Measurements from ENCODE around the gene STAT3. TPM values are rescaled to one million over a fixed set of nuclear protein-coding genes. Genes with fewer than 3 reads are reported as not detected.

The STAT3 gene
- total and polyA plus RNA-seq, 2 donors from 2014 or later: 55.6 to 327 TPM

- H3K9me3 ChIP-seq (ENCODE audit: control insufficient read depth in 2 of 3, insufficient read depth in 1 of 3, low read length in 3 of 3): no peaks in the 10 kb centered on the region
- peak overlapping the region; percentile 2 to 85 (median 83) for H3K9ac ChIP-seq (ENCODE audit: low read length in 3 of 3)
- peaks cover 2 to 7% (median 3%) of the 10 kb centered on the region in 3 donors for H3K4me1 ChIP-seq (ENCODE audit: control insufficient read depth in 2 of 3, insufficient read depth in 2 of 3, low read depth in 1 of 3, low read length in 3 of 3)
- peak overlapping the region; percentile 37 to 82 (median 69) for H3K4me3 ChIP-seq (ENCODE audit: low read length in 3 of 3)
- no peak for TF ChIP-seq CTCF (IDR thresholded peaks at IDR 0.05; ENCODE audit: borderline replicate concordance, extremely low read depth, insufficient read depth)
- no peak for DNase-seq
- no peak for FAIRE-seq
- H3K27me3 ChIP-seq (ENCODE audit: control insufficient read depth, insufficient read depth, low read length): no peaks in the 10 kb centered on the region
- intact Hi-C loops (cut with DNase I): no loop called here
- H3K36me3 ChIP-seq (ENCODE audit: control insufficient read depth in 2 of 3, insufficient read depth in 3 of 3, low read length in 3 of 3): no peaks in the 10 kb centered on the region
- H3K27ac ChIP-seq (ENCODE audit: low read depth in 2 of 2, low read length in 2 of 2): peak overlapping the region; percentile 86 to 99
Observed at GRCh38 chr17:42389135-42389417, 834 bp upstream of the STAT3 start.

- peak overlapping the region; percentile 57 to 98 (median 96) for H3K9ac ChIP-seq (ENCODE audit: low read length in 3 of 3)
- H3K9me3 ChIP-seq (ENCODE audit: control insufficient read depth in 2 of 3, insufficient read depth in 1 of 3, low read length in 3 of 3): no peaks in the 10 kb centered on the region
- peaks cover 2 to 7% (median 5%) of the 10 kb centered on the region in 3 donors for H3K4me1 ChIP-seq (ENCODE audit: control insufficient read depth in 2 of 3, insufficient read depth in 2 of 3, low read depth in 1 of 3, low read length in 3 of 3)
- TF ChIP-seq CTCF (IDR thresholded peaks at IDR 0.05; ENCODE audit: borderline replicate concordance, extremely low read depth, insufficient read depth): no peak
- peak; percentile 53 to 88 (median 66) for DNase-seq
- H3K27me3 ChIP-seq (ENCODE audit: control insufficient read depth, insufficient read depth, low read length): no peaks in the 10 kb centered on the region
- FAIRE-seq: no peak
- intact Hi-C loops (cut with DNase I): no loop called here
- H3K4me3 ChIP-seq (ENCODE audit: low read length in 3 of 3): peak overlapping the region; percentile 75 to 91 (median 78)
- peak overlapping the region; percentile 98 to 100 for H3K27ac ChIP-seq (ENCODE audit: low read depth in 2 of 2, low read length in 2 of 2)
- no peaks in the 10 kb centered on the region for H3K36me3 ChIP-seq (ENCODE audit: control insufficient read depth in 2 of 3, insufficient read depth in 3 of 3, low read length in 3 of 3)
Observed at GRCh38 chr17:42387661-42388380, 421 bp downstream of the STAT3 start.

GRCh38 chr17:42386777-42387657 lies 1.2 kb downstream of the STAT3 start:
- FAIRE-seq: no peak
- peak overlapping the region; percentile 98 to 100 for H3K27ac ChIP-seq (ENCODE audit: low read depth in 2 of 2, low read length in 2 of 2)
- DNase-seq: peak in 2 of 5 donors; percentile 61 to 85
- H3K4me1 ChIP-seq (ENCODE audit: control insufficient read depth in 2 of 3, insufficient read depth in 2 of 3, low read depth in 1 of 3, low read length in 3 of 3): peaks cover 2 to 7% (median 5%) of the 10 kb centered on the region in 3 donors
- H3K27me3 ChIP-seq (ENCODE audit: control insufficient read depth, insufficient read depth, low read length): no peaks in the 10 kb centered on the region
- peak overlapping the region; percentile 57 to 98 (median 96) for H3K9ac ChIP-seq (ENCODE audit: low read length in 3 of 3)
- no peak for TF ChIP-seq CTCF (IDR thresholded peaks at IDR 0.05; ENCODE audit: borderline replicate concordance, extremely low read depth, insufficient read depth)
- H3K4me3 ChIP-seq (ENCODE audit: low read length in 3 of 3): peak overlapping the region; percentile 75 to 91 (median 78)
- H3K36me3 ChIP-seq (ENCODE audit: control insufficient read depth in 2 of 3, insufficient read depth in 3 of 3, low read length in 3 of 3): no peaks in the 10 kb centered on the region
- intact Hi-C loops (cut with DNase I): no loop called here
- H3K9me3 ChIP-seq (ENCODE audit: control insufficient read depth in 2 of 3, insufficient read depth in 1 of 3, low read length in 3 of 3): no peaks in the 10 kb centered on the region

All from kidney (tissue), 14 donors.